GM10266 (cell line): Measurements from ENCODE around the gene R3HDM2.

Experiments used
- DNase-seq: peaks from one replicate; pipeline ENCODE4 v3.0.0; 2012; ENCODE audit errors: extremely low spot score
- TF ChIP-seq, protein P1 (sequence below): IDR thresholded peaks from 2 replicates; pipeline ENCODE4 v1.5.1; 2012; ENCODE audit warnings: mild to moderate bottlenecking, low read depth; ENCODE audit not compliant: control insufficient read depth, insufficient read depth; ENCODE audit errors: missing control alignments

The R3HDM2 gene

DNA sequence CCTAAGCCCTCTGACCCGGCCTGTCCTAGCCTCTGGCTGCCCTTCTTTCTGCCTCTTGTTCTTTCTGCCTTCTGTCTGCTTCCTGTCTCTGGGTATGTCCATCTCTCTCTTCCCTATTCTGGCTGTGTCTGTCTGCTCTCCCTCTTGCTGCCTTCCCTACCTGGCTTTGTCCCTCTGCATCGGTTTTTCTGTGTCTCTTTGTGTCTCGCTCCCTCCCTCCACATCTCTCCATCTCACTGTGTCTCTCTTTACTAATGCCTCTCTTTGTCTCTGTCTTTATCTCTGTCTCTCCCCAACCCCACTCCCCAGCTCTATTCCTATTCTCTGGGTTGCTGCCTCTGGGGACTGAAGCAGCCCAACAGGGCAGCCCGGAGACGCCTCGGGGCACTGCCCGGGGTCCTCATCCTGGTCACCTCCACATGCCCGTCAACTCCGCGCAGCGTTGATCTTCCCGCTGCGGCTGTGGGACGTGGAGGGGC lies 191.2 kb downstream of the R3HDM2 start:
- TF ChIP-seq, protein P1, sequence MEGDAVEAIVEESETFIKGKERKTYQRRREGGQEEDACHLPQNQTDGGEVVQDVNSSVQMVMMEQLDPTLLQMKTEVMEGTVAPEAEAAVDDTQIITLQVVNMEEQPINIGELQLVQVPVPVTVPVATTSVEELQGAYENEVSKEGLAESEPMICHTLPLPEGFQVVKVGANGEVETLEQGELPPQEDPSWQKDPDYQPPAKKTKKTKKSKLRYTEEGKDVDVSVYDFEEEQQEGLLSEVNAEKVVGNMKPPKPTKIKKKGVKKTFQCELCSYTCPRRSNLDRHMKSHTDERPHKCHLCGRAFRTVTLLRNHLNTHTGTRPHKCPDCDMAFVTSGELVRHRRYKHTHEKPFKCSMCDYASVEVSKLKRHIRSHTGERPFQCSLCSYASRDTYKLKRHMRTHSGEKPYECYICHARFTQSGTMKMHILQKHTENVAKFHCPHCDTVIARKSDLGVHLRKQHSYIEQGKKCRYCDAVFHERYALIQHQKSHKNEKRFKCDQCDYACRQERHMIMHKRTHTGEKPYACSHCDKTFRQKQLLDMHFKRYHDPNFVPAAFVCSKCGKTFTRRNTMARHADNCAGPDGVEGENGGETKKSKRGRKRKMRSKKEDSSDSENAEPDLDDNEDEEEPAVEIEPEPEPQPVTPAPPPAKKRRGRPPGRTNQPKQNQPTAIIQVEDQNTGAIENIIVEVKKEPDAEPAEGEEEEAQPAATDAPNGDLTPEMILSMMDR, result no peak
- DNase-seq, result peak; percentile 14

DNA sequence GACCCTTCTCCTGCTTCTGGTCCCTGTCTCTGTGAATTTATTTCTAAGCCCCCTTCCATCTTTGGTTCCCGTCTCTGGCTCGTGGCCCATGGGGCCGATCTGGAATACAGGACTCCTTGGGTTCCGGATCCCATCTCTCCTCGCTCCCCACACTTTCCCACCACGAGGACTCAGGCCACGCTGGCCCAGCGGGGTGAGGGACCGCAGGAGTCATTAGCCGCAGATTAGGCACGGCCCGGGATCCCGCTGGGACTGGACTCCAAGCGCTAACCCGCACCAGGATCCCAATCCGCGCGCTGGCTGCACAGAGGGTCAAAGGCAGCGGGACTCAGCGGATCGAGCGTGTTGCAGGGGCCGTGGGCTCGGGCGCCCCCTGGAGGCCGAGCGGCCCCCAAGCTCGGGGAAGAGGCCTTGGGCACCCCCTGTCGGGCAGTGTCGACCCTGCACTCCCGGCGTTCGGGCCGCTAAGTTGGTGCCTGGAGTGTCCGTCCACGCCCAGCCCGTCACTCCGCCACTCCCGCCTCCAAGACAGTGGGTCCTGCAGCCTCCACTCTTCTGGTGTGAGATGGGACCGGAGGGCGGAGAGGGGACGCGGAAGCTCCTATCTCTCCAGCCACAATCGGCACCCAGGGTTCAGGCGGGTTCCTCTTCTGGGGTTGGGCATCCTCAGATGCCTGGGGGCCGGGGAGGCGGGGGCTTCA lies 191.8 kb downstream of the R3HDM2 start:
- TF ChIP-seq, protein P1, result peak; percentile 100
- DNase-seq, result peak; percentile 93

DNA sequence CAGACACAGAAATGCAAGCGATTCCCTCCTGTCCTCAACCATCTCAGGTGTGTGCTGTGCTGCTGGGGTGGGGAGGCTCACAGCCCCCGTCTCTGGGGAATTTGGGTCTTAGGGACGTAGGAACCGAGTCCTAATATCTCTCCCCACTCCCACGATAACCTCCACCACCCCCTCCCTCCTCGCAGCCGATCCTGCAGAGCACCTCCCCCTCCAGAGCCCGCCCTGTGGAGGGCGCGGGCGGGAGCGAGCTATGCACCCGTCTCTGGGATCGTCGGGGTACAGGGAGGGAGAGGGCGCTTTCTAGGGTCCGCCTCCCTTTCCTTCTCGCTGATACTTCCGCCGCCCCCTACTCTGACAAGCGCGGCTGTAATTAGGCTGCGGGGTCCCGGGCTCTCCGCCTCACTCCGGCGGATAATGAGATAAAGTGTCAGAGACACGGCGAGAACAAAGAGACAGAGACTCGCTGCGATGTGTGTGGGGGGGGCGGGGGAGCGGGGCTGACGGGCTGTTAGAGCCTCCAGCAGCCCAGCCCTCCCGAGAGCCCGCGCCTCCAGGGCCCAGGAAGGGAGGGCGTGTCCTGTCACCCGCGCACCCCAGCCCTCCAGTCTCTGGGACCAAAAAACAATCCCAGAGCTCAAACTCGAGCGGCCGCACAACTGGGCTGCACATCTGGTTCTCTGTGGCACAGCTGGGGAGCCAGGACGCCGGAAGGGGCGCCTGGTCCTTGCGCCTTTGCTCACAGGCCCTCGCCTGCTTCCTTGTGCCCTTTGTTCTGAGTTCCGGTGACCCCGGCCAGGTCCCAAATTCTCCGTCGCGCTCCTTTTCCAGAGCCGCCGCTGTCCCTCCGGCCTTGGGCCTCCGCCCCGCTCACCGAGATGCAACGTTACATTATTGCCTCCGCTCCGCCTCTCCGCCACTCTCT lies 192.7 kb downstream of the R3HDM2 start:
- TF ChIP-seq, protein P1, result no peak

DNA sequence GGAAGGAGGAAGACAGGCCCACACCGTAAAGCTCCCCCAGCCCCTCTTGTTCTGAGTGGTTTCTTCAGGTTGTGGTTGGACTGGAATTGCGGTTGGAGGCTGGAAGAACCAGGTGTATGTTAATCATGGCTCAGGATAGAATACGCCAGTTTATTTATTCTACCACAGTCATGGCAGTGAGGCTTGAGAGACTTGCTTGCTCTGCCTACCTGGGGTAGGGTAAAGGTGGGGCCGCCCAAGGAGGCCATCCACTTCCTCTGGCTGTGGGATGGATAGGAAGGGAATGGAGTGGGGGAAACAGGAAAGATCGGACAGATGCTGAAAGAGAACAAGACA lies 193.3 kb downstream of the R3HDM2 start:
- DNase-seq, result no peak
- TF ChIP-seq, protein P1, result no peak

More for the DNA sequence above, 192.7 kb downstream of the R3HDM2 start:
- DNase-seq, result peak; percentile 32

DNA sequence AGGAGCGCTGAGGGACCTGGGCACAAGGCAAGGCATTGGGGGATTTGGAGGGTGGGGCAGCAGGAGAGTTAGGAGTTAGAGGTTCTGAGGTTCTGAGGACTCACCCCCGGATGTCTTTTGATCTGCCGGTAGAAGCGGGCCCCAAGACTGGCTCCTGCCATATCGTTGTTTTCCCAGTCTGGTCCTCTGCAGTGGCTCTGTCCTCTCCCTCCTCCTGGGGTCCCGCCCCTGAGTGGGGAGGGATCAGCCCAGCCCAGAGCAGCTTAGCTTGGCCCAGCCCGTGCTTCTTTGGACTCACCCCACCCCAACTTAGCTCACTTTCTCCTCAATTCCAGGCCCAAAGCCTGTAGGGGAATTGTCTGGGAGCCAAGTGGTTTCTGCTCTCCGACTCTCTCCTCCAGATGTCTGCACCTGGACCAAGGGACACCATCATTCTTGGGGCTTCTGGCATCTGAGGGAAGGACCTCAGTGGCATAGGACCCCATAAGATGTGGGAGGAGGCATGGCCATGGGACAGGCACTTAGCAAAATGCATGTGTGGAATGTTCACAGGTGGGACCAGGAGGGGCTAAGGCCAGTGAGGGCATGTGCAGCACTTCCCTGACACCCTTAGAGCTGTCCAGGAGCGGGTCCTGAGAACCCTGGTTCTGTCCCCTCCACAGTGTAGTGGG lies 193.8 kb downstream of the R3HDM2 start:
- peak; percentile 13 for DNase-seq
- TF ChIP-seq, protein P1, result no peak

DNA sequence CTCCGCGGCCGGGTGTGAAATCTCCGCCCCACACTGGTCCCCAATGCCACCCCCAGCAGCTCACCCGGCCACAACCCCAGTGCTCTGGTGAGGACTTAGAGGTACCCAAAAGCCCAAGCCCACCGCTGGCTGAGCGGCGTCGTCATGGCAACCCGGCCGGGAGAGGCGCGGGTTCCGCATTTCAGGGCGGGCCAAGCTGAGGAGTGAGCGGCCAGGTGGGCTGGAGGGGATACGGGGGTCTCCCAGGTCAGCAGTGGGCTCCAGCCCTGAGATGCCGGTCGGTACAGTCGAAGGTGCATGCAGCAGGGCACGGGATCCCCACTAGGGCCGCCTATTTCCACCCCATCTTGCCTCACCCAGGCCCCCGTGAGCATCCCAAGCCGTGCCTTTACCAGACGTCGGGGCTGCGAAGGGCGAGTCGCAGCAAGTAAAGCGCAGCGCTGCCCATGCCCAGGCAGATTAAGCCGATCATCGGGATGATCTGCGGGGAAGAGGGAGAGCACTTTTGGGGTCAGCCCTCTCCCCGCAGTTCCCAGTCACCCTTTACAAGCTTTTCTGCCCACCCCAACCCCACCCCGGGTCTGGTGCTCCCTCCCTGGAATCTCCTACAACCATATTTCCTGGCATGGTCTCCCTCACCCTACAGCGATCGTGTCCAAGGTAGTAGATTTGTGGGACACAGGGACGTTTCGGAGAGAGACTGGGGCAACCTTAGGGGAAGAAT lies 194.5 kb downstream of the R3HDM2 start:
- TF ChIP-seq, protein P1, result no peak
- DNase-seq, result no peak
